ENCODE measurements around the gene RPRD1B.
A peak's percentile ranks its signal among the peaks of the same experiment; 100 is the strongest.

Gene RPRD1B

DNA sequence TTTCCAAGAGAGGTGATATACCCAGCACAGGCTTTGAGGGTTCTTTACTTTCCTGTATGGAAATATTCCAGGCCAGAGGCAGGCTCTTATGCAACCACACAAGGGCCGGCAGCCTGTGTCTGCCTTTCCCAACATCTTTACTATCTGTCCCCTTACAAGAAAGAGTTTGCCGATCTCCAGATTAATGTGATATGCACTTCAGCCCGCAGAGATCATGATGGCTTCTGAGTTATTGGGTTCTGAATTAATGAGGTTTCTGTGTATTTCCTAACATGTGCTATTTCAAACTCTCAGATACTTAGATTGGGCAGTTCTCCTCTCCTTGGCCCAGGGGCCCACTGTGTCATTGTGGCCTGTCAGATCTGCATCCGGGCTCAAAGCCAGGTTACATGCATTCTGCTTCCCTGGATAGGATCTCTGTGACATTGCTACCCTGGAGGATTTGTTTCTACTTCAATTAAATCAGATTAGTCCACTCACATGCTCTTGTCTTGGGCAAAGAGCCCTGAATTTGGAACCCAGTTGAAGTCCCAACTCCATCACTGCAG is 75.0 kb downstream of the RPRD1B start:
- TF ChIP-seq, protein P1, sequence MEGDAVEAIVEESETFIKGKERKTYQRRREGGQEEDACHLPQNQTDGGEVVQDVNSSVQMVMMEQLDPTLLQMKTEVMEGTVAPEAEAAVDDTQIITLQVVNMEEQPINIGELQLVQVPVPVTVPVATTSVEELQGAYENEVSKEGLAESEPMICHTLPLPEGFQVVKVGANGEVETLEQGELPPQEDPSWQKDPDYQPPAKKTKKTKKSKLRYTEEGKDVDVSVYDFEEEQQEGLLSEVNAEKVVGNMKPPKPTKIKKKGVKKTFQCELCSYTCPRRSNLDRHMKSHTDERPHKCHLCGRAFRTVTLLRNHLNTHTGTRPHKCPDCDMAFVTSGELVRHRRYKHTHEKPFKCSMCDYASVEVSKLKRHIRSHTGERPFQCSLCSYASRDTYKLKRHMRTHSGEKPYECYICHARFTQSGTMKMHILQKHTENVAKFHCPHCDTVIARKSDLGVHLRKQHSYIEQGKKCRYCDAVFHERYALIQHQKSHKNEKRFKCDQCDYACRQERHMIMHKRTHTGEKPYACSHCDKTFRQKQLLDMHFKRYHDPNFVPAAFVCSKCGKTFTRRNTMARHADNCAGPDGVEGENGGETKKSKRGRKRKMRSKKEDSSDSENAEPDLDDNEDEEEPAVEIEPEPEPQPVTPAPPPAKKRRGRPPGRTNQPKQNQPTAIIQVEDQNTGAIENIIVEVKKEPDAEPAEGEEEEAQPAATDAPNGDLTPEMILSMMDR (IDR thresholded peaks at IDR 0.05): no peak
- TF ChIP-seq ZFX (IDR thresholded peaks at IDR 0.05; ENCODE audit: borderline replicate concordance): no peak
- peak overlapping the region; percentile 82 for H3K27ac ChIP-seq

DNA sequence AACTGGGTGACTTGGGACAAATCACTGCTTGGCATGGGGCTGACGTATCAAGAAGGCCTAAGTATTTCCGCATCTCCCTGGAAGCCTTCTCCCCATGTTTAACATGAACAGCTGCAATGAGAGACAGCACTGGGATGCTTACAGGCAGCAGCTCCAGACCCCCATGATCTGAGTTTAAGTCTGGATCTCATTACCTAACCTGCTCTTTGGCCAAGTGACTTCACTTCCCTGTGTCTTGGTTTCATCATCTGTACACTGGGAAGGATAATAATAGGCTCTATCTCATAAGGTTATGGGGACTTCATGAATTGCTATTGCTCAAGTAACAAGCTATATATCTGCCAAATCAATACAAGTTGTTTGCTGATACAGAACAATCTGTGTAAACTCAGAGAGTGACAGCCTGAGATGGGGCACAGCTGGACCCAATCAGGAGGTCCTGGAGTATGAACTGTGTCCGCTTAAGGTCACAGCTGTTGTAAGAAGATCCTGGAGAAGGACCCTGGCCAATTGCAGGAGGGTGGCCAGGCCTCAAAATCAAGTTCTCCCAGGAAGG is 75.5 kb downstream of the RPRD1B start:
- H3K27ac ChIP-seq: peak overlapping the region; percentile 82

DNA sequence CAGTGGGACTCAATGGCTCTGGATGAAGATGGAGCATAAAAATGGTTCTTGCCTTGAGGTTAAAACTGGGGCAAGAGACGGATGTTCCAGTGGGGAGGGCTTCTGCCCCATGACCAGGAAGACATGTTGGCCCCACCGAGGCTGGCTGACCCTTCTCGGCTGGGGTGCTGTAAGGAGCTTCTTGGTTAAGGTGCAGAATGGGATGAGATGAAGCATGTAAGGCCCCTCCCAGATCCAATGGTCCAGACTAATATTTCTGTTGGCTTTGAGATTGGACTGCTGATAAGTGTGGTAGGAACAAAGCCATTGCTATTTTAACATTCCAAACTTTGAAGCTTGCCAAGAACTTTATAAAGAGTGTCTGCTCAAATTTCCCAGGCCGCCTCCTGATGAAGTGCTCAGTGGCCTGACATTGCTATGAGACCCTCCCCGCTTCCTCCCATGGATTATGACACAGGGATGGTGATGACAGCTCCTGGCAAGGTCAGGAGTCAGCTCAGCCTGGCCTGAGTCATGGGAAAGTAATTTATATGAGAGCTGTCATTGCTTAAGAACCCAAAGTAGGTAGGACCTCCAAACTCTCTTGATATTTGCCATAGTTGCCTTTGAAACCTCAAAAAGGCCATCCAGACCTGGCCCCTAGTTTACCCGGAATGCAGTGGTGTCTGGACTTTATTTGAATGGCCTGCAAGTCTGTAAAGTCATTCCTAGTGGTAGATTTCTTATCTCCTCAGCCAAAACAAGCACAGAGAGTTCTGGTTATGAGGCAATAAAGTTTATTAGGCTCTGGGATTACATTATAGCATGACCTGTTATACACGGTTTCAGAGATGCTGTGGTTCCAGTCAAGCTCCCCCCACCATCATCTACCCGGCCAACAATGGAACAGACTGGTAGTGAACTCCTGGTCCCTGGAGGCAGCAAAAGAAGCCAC is 76.3 kb downstream of the RPRD1B start:
- H3K27ac ChIP-seq: peak overlapping the region; percentile 82
- TF ChIP-seq, protein P1 (IDR thresholded peaks at IDR 0.05): no peak
- TF ChIP-seq ZFX (IDR thresholded peaks at IDR 0.05; ENCODE audit: borderline replicate concordance): no peak

More for the DNA sequence above, 75.5 kb downstream of the RPRD1B start:
- TF ChIP-seq, protein P1 (IDR thresholded peaks at IDR 0.05): no peak
- no peak for TF ChIP-seq ZFX (IDR thresholded peaks at IDR 0.05; ENCODE audit: borderline replicate concordance)

DNA sequence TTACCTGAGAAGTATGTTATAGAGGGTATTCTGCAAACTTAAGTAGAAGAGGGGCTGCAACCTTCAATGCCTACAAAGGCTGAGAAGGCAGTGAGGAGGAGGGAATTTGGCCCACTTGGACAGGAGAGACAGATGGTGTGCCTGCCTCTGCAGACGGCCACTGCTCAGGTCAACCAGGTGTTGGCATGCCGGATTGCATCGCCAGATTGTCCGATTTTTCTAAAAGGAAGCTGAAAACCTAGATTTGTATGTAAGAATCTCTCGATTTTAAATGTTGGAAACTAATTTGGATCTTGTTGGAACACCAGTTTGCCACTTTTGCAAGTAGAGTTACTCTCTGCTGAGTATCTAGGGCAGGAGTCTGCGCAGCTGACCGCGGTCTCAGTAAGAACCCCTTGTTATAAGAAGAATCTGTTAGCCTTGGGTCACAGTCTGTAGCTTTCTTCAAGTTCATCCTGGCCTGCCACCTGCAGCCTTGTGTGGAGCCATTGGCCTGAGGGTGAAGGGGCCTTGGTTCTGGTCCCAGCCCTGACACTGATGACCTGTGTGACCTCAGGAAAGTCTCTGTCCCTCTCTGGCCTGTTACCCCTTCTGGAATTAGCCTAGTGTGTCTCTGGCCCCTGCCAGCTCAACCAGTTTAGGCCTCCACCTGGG is 77.1 kb downstream of the RPRD1B start:
- TF ChIP-seq, protein P1 (IDR thresholded peaks at IDR 0.05): no peak
- TF ChIP-seq ZFX (IDR thresholded peaks at IDR 0.05; ENCODE audit: borderline replicate concordance): no peak
- H3K27ac ChIP-seq: peak overlapping the region; percentile 82

DNA sequence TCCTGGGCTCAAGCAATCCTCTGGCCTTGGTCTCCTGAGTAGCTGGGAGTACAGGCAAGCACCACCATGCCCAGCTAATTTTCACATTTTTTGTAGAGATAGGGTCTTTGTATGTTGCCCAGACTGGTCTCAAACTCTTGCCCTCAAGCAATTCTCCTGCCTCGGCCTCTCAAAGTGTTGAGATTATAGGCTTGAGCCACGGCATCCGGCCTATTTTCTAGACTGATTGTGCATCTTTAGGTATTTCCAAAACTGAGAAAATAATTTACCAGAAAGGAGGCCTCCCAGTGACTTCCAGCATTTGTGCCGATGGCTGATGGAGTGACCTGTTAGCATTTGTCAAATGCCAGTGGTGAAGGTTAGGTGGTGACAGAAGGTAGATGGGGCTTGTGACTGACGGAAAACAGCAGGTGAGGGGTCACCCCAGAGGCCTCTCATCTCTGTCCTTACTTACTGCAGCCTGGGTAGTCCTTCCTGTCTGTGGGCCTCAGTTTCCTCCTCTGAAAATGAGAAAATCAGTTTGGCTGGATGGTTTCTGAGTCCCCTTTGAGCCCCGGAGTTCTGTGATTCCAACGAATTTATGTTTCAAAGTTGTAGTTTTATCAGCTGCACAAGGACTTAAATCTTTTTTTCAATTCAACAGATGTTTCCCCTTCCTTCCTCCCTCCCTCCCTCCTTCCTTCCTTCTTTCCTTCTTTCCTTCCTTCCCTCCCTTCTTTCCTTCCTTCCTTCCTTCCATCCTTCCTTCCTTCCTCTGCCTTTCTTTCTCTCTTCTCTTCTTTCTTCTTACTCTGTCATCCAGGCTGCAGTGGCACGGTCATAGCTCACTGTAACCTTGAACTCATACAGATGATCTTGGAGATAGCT is 78.1 kb downstream of the RPRD1B start:
- H3K27ac ChIP-seq: no peak overlapping the region
- TF ChIP-seq, protein P1 (IDR thresholded peaks at IDR 0.05): no peak
- TF ChIP-seq ZFX (IDR thresholded peaks at IDR 0.05; ENCODE audit: borderline replicate concordance): no peak

DNA sequence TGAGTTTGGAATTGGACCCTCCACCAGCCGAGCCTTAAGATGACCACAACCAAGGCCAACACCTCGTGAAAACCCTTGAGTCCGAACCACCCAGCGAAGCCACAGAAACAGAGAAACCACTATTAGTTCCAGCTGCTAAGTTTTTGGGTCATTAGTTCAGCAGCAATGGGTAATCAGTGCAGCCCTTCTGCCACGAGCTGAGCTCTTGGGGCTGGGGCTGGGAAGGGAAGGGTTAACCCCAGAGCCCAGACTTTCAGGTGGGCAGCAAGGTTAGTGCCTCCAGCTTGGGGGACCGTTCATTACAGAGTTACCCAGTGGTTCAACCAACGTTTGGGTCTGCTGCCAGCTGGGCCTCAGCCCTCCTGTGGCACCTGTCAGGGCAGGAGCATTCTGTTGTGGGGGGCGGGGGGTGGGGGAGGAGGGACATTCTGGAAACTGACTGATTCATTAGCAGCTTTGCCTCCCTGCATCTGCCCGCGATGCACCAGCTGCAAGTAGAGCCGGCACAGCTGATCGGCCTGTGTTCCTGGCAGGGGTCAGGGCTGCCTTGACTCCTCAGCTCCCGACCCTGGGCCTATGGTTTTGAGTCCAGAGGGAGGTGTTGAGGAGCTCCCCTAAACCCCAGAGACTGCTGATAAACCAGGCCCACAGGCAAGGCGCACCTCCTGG is 78.8 kb downstream of the RPRD1B start:
- TF ChIP-seq, protein P1 (IDR thresholded peaks at IDR 0.05): no peak
- no peak for TF ChIP-seq ZFX (IDR thresholded peaks at IDR 0.05; ENCODE audit: borderline replicate concordance)
- H3K27ac ChIP-seq: no peak overlapping the region
